Globus pallidus (tissue), 1 donor: ENCODE results near the gene SLC44A3.

Experiments
- DNase-seq: peaks from one replicate; pipeline ENCODE4 v3.0.0-alpha.2; 2015; ENCODE audit warnings: low spot score

Gene SLC44A3

GRCh38 chr1:94908190-94908589, 88.0 kb downstream of the SLC44A3 start:
- no peak for DNase-seq

GRCh38 chr1:94908965-94909364, 88.8 kb downstream of the SLC44A3 start:
- no peak for DNase-seq

GRCh38 chr1:94909486-94909885, 89.3 kb downstream of the SLC44A3 start:
- DNase-seq, result no peak

GRCh38 chr1:94912263-94913184, 92.4 kb downstream of the SLC44A3 start:
- DNase-seq, result no peak

GRCh38 chr1:94917251-94917650, 97.1 kb downstream of the SLC44A3 start:
- DNase-seq, result no peak

GRCh38 chr1:94919241-94920030, 99.3 kb downstream of the SLC44A3 start:
- DNase-seq, result no peak

GRCh38 chr1:94920061-94920460, 99.9 kb downstream of the SLC44A3 start:
- no peak for DNase-seq

- no peak for DNase-seq
Observed at GRCh38 chr1:94921977-94922376, 101.8 kb downstream of the SLC44A3 start.

GRCh38 chr1:94922761-94923331, 102.7 kb downstream of the SLC44A3 start:
- DNase-seq, result no peak

GRCh38 chr1:94925004-94925403, 104.8 kb downstream of the SLC44A3 start:
- peak; percentile 21 for DNase-seq

GRCh38 chr1:94925561-94926125, 105.5 kb downstream of the SLC44A3 start:
- DNase-seq, result peak; percentile 83

- peak; percentile 67 for DNase-seq
Observed at GRCh38 chr1:94926126-94926914, 106.2 kb downstream of the SLC44A3 start.

GRCh38 chr1:94926915-94927404, 106.8 kb downstream of the SLC44A3 start, which contains the start of gene CNN3:
CNN3 (minus strand) TSS chr1:94927110; CDS start chr1:94926894, 216 bp downstream.
- DNase-seq, result peak; percentile 95

GRCh38 chr1:94927405-94928175, 107.4 kb downstream of the SLC44A3 start:
- DNase-seq, result peak; percentile 84

GRCh38 chr1:94928293-94928939, 108.3 kb downstream of the SLC44A3 start:
- DNase-seq, result peak; percentile 16

- no peak for DNase-seq
Observed at GRCh38 chr1:94929351-94930217, 109.4 kb downstream of the SLC44A3 start.

GRCh38 chr1:94931254-94931841, 111.2 kb downstream of the SLC44A3 start:
- no peak for DNase-seq

GRCh38 chr1:94934551-94934950, 114.4 kb downstream of the SLC44A3 start:
- no peak for DNase-seq
